ENCODE results near the gene OR2A2.

GRCh38 chr7:144063710-144064109 is 45.7 kb upstream of the OR2A2 start:
- TF ChIP-seq PKNOX1 (IDR thresholded peaks at IDR 0.05) (no peak), L3MBTL2 (conservative IDR thresholded peaks at IDR 0.05) (no peak), SP1 (IDR thresholded peaks at IDR 0.05) (no peak), ARNT (IDR thresholded peaks at IDR 0.05) (no peak), SUZ12 (IDR thresholded peaks at IDR 0.05) (no peak), ELF4 (IDR thresholded peaks at IDR 0.05) (no peak), NFRKB (IDR thresholded peaks at IDR 0.05) (no peak), FOXM1 (IDR thresholded peaks at IDR 0.05; ENCODE audit: borderline replicate concordance) (no peak), FOXA1 (IDR thresholded peaks at IDR 0.05) (no peak), BHLHE40 (IDR thresholded peaks at IDR 0.05; ENCODE audit: borderline replicate concordance) (no peak), FOXK2 (IDR thresholded peaks at IDR 0.05) (no peak), HDGF (IDR thresholded peaks at IDR 0.05; ENCODE audit: borderline replicate concordance) (no peak)

All from HEK293T (cell line).